Medulla oblongata (tissue), 1 donor: ENCODE results near the gene ANKFY1.
"Not testable (repeated sequence)": the region's sequence is repeated elsewhere in the genome, so short reads cannot be mapped to it uniquely, and the experiment has no call there.

Experiments used
- DNase-seq: peaks from one replicate; pipeline ENCODE4 v3.0.0-alpha.2; 2015; ENCODE audit errors: extremely low spot score

Gene ANKFY1

DNA sequence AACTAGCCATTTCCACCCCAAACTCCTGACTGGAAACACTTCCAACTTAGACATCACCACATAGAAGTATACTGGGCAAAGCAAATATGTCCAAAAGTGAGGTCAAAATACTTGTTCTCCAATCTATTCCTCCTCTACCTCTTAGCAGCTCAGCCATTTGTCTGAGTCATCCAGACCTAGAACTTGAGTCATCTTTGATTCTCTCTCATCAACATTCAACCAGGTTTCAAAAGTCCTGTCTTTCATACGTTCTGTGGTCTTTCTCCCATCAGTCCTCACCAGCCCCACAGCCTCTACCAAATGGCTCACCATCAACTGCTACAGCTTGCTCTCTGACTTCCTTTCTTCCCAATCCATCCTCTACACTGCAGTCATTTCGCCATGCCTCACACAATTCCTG lies 6.8 kb downstream of the ANKFY1 start:
- no peak for DNase-seq

DNA sequence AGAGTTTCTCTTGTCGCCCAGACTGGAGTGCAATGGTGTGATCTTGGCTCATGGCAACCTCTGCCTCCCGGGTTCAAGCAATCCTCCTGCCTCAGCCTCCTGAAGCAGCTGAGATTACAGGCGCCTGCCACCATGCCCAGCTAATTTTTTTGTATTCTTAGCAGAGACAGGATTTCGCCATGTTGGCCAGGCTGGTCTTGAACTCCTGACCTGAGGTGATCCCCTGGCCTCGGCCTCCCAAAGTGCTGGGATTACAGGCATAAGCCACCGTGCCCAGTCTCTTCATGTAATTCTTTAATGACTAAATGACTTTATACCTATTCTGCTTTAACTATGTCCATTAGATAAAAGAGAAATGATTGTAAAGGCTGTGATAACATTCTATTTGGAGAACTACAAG lies 8.5 kb downstream of the ANKFY1 start:
- DNase-seq: not testable (repeated sequence)

DNA sequence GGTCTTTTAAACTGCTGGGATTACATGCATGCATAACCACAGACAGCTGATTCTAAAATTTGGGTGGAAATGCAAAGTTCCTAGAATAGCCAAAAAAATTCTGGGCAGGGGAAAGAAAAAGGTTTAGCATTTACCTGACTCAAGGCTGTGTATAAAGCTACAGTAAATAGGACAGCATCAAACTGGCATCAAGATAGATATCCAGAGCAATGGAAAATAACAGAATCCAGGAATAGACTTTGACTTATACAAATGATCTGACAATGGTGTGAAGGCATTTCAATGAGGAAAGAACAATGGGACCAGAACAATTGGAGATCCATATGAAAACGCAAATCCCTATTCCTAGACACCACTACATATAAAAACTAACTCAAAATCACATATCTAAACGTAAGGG lies 12.9 kb downstream of the ANKFY1 start:
- DNase-seq: no peak

DNA sequence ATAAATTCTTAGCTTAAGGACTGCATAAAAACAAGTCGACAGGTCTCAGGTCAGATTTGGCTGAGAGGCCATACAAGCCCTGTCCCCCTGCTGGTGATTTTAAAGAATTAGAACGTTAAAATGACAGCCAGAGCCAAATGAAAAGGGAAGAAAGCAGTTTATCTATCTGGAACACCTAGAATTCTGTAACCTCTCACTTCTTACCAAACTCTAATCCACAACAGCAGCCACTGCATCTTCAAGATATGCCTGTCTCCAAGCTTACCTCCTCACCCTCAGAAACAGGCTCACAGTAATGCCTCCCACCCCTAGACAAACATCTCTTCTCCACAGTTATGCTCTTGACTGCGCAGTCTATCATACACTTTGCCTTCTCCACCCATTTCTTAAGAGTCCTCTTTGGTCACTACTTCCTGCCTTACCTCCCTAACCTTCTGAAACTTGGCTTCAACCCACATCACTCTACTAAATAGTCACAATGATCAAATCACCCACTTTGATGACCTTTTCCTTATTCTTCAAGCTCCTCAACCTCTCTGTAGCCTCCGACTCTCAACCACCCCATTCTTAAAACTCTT lies 14.2 kb downstream of the ANKFY1 start:
- no peak for DNase-seq

DNA sequence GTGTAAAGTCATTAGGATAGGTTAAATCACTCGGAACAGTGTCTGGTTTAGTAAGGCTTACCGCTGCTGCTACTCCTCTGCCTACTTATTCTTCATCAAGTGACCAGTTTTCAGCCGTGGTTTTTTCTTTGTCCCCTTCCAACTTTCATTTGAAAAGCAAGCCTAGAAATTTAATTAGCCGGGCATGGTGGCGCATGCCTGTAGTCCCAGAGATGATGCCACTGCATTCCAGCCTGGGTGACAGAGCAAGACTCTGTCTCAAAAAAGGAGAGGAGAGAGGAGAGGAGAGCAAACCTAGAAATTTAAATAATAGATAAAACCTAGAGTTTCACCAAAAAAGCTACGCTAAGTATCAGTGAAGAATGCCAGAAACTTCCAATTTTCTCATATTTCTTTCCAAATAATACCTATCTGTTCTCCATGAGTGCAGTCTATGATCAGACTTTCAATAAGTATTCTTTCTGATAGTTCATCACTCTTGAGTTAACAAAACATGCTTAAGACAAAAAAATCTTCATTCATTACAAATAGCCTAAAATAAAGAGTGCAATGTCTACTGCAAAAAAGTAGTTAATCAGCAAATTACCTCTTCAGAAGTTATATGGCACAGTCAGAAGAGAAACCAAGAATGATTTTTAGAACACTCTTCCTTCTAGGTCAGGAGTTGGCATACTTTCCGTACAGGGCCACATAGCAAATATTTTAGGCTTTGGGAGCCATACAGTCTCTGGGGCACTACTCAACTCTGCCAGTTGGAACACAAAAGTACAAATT lies 15.1 kb downstream of the ANKFY1 start:
- DNase-seq: peak; percentile 37

DNA sequence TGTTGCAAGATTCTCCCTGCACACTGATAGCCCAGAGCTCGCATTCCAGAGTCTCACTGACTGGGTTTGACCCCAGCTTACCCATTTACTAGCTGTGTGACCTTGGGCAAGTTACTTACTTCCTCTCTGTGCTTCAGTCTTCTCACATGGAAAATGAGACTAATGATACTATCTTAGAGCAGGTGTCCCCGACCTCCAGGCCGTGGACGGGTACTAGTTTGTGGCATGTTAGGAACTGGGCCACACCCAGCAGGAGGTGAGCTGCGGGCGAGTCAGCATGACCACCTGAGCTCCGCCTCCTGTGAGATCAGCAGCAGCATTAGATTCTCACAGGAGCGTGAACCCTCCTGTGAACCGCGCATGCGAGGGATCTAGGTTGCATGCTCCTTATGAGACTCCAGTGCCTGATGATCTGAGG lies 15.8 kb downstream of the ANKFY1 start:
- no peak for DNase-seq

DNA sequence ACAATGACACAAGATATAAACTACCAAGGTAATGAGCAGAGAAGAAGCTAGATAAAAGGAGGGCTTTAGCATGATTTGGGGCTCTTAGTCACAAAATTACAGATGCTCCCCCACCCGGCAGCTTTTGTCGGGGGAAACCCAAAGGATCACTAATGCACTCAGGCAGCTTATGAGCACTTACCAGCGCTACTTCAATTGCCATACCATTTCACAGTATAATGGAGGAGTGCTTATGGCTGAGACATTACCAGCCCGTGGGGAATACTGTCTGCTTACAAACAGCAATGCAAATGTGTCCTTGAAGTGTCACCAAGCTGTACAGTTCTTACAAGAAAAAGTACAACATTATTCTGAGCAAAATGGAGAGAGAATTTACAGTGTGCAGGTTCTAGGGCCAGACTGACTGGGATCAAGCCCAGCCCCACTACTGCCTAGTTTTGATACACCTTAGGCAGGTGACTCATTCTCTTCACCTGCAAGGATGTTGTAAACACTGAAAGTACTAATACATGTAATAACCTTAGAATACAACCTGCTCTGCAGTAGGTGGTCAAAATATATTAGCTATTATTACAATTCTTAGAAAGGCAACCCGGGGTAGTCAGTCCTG lies 16.3 kb downstream of the ANKFY1 start:
- DNase-seq: no peak

DNA sequence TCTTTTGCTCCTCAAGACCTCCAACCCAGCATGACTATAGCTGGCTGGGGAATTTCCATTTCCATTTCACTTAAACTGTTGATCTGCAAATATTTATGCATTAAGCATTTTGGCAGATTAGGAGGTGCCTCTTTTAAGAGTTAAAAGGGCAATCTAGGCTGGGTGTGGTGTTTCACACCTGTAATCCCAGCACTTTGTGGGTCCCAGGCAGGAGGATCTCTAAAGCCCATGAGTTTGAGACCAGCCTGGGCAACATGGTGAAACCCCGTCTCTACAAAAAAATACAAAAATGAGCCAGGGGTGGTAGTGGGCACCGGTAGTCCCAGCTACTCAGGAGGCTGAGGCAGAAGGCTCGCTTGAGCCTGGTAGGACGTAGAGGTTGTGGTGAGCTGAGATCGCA lies 17.1 kb downstream of the ANKFY1 start:
- no peak for DNase-seq

DNA sequence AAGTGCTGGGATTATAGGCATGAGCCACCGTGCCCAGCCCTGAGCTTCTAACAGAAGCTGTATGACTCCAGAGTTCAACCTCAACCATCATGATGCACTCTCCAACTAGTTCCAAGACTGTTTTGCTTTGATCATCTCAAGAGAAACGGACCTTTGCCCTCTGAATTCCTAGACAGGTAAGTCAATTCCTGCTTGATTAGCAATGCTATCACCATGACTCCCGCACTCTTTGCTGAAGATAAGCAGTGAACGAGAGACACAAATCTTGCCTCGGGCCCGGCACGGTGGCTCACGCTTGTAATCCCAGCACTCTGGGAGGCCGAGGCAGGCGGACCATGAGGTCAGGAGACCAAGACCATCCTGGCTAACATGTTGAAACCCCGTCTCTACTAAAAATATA lies 22.2 kb downstream of the ANKFY1 start:
- DNase-seq: no peak

DNA sequence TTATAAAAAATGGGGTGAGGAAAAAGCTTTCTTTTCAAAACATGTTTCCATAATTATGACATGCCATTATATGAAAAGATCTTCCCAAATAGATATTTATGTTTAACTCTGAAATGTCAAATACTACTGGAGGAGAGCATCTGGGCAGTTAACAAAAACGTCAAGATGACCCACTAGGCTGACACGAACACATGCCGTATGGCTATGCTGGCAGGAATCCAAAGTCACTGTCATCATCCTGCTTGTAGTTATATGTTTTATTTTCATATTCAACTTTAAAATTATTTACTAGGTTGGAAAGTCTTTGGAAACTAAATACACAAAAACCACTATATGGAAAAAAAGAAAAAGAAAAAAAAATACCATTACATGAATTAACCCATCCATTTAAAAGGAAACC lies 27.3 kb downstream of the ANKFY1 start:
- DNase-seq: no peak

DNA sequence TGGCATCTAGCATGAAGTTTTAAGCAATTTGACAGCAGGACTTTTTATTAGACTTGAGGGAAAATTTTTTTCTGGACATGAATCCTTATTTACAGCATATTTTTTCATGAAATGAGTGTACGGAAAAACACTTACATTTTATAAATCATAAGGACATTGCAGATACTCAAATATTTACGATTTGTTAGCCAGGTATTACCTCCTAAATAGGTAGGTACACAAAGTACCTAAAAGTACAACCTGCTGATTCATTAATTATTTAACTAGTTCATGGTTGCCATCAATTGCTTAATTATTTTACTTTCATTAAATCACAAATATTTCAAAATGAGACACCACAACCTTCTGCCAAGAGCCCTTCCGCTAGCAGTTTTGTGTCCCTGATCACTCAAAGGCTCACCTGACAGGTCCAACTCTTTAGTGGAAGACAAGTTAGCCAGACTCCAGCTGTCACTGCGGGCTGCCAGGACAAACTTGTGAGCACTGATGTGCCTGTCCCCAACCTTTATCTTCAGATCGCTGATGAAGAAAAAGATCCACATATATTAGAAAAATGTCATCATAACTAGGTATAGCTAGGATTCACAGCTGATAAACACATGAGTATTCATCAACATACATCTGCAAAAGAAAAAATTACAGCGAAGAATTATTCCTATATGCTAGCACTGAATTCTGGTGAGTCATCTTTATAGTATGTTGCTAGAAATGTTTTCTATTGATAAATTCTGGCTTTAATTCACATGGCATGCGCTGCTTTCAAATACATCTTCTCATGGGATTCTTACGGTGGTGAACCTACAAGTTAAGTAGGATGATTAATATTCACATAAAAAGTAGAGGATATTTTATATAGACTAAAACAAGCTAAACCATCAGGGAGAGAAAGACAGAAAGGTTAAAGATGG lies 28.2 kb downstream of the ANKFY1 start:
- DNase-seq: no peak

DNA sequence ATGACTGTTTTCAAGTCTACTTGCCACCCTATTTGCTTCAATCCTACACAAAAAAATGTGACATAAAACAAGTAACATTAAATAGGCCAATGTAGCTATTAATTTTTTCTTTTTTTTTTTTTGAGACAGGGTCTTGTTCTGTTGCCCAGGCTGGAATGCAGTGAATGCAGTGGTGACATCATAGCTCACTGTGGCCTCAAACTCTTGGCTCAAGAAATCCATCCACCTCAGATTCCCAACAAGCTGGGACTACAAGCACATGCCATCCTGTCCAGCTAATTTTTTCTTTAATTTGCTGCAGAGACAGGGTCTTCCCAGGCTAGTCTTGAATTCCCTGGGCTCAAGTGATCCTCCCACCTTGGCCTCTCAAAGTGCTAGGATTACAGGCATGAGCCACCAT lies 29.4 kb downstream of the ANKFY1 start:
- DNase-seq: peak; percentile 51

DNA sequence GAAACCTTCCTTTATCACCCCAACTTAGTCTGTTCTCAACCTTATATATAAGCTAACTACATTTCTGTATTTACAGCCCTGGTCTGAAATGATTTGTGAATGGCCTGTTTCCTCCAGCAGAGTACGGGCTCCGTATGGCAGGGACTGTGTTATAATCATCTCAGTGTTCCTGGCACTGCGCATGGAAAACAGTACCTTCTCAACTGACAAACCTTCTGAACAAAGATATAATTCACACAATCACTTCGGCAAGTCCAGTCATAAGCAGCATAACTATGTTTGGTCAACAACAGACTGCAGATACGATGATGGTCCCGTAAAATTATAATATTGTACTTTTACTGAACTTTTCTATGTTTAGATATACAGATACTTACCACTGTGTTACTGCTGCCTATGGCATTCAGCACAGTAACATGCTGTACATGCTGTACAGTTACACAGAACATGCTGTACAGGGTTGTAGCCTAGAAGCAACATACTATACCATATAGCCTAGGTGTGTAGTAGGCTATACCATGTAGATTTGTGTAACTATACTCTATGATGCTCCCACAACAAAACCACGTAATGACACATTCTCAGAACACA lies 30.0 kb downstream of the ANKFY1 start:
- no peak for DNase-seq

DNA sequence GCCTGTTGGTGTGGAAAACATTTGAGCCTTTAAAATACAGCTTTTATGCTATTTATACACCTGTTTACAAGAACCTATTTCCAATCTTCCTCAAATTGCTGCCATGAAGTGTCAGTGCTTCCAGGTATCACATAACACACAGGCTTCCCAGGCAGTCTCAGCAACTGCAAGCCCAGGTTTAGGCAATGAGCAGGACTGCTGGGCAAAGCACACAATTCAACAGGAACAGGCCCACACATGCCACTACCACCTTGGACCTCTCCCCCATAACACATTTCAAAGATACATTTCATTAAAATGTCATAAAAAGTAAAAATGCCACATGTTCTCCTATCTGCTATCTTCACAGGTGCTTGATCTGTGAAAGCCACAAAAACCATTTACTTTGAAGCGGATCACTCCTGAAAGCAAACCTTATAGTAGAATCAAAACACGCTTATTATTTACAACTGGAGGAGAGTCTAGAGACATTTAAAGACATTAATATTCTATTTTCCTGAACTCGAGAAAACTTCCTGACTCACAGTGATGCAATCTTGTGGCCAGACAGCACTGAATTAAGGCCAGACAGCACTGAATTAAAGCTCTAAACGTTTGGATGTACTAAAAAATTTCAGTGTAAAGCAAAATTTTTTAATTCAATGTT lies 31.5 kb downstream of the ANKFY1 start:
- no peak for DNase-seq

DNA sequence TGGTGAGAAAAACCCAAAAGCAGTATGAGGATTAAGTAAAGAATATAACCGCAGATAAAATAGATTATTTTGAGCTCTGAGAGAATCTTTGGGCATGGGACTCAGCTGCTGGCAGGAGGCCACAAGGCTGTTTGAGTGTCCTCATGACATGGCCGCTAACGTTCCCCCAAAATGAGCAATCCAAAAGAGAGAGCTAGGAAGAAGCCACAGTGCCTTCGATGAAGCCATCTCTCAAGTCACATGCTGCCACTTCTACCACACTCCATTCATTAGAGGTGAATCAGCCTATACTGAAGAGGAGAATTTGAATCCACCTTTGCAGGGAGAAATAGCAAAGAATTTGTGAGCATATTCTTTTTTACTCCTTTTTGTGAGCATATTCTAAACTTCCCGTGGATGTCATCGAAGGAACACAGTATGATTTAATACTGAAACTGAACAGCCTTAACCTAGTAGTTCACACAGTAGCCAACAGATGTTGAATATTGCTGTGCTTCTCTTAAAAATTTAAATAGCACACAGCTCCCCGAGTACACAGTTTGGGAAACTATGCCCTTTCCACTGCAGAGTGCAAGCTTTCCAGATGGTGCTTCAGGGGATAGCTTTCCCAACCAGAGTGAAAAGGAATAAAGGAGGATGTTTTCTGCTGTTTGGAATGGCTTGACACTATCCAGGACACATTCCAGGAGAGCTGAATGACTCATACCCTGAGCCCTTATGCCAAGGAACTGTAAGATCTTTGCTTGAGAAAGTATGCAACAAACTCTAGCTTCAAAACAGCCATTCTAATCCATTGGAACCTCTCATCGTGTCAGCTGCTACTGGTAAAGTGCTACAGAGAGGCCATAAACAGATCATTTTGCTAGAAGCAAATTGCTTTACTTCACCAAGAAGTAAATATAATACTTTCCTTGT lies 33.9 kb downstream of the ANKFY1 start:
- DNase-seq: peak; percentile 83

DNA sequence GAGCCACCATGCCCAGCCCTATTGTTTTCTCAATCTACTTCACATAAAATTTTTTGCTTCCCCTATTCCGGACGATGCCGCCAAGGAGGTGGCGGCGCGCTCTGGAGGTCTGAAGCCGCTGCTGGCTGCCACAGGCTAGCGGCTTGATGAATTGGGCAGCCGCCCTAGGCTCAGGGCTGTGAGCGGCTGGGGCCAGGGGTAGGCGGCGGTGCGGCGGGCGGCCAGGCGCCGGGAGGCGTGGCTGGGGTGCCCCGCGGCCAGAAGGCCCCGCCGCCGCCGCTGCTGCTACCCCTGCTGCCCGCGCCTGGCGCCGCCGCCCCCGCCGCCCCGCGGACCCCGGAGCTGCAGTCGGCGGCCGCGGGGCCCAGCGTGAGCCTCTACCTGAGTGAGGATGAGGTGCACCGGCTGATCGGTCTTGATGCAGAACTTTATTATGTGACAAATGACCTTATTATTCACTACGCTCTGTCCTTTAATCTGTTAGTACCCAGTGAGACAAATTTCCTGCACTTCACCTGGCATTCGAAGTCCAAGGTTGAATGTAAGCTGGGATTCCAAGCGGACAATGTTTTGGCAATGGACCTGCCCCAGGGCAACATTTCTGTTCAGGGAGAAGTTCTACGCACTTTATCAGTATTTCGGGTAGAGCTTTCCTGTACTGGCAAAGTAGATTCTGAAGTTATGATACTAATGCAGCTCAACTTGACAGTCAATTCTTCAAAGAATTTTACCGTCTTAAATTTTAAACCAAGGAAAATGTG lies 41.7 kb downstream of the ANKFY1 start:
- no peak for DNase-seq

DNA sequence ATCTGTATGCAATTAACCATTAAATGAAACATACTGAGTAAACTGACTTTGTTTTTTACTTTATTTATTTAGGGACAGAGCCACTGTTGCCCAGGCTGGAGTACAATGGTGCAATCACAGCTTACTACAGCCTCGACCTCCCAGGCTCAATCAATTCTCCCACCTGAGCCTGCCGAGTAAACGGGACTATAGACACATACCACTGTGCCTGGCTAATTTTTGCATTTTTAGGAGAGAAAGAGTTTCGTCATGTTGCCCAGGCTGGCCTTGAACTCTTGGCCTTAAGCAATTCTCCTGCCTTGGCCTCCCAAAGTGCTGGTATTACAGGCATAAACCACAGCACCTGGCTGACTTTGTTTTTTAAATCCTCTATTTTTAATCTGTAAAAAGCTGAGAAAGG lies 42.6 kb downstream of the ANKFY1 start:
- DNase-seq: no peak

DNA sequence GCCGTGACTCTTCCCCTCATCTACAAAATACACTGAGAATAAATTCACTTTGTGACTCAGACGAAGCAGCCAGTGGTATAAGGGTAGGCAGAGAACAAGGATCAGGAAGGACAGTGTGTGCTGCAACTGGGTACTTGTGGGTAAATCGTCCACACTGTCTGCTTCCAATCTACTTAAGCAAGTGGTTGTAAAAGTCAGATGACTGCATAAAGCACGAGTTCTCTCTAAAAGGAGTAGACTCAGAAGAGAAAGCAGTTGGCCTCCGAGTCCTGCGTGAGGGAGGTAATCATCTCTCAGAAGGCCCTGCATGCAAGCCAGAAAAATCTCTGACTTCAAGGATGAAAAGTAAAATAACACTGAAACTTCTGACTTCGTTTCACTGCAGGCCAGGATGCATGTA lies 43.1 kb downstream of the ANKFY1 start:
- peak; percentile 50 for DNase-seq

DNA sequence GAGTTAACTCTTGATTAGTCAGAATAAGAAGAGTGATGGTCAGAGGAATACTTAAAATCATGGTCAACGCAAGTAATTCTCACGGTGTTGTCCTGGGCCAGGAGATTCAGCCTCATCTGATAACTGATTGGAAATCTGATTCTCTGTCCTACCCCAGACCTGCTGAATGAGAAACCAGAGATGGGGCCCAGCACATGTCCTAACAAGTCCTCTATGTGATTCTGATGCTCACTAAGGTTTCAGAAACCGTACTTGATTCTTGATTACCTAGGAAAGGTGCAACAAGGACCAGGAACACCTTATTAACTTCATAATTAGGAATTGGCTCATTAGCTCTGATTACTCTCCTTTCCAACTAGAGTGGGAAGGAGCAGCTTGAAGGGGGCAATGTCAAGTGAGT lies 44.5 kb downstream of the ANKFY1 start:
- DNase-seq: no peak
